Measurements from ENCODE around the gene ZMPSTE24.

The ZMPSTE24 gene

GRCh38 chr1:40303051-40303771 lies 45.2 kb downstream of the ZMPSTE24 start:
- DNase-seq (ENCODE audit: low spot score) = no peak

GRCh38 chr1:40303790-40304189 lies 45.8 kb downstream of the ZMPSTE24 start:
- no peak for DNase-seq (ENCODE audit: low spot score)

- DNase-seq (ENCODE audit: low spot score) = no peak
These were observed 47.4 kb downstream of the ZMPSTE24 start for GRCh38 chr1:40305451-40305850.

GRCh38 chr1:40305871-40306270 lies 47.8 kb downstream of the ZMPSTE24 start:
- DNase-seq (ENCODE audit: low spot score) = no peak

GRCh38 chr1:40306296-40306695 lies 48.3 kb downstream of the ZMPSTE24 start:
- DNase-seq (ENCODE audit: low spot score) = no peak

GRCh38 chr1:40307186-40307585 lies 49.1 kb downstream of the ZMPSTE24 start:
- no peak for DNase-seq (ENCODE audit: low spot score)

GRCh38 chr1:40308036-40308727 lies 50.1 kb downstream of the ZMPSTE24 start:
- no peak for DNase-seq (ENCODE audit: low spot score)

- no peak for DNase-seq (ENCODE audit: low spot score)
These were observed 51.5 kb downstream of the ZMPSTE24 start for GRCh38 chr1:40309374-40310128.

GRCh38 chr1:40310129-40310461 lies 52.1 kb downstream of the ZMPSTE24 start:
- no peak for DNase-seq (ENCODE audit: low spot score)

GRCh38 chr1:40310983-40311642 lies 53.1 kb downstream of the ZMPSTE24 start:
- no peak for DNase-seq (ENCODE audit: low spot score)

GRCh38 chr1:40311692-40312091 lies 53.7 kb downstream of the ZMPSTE24 start:
- no peak for DNase-seq (ENCODE audit: low spot score)

- DNase-seq (ENCODE audit: low spot score) = no peak
These were observed 54.5 kb downstream of the ZMPSTE24 start for GRCh38 chr1:40312238-40313205.

- DNase-seq (ENCODE audit: low spot score) = no peak
These were observed 55.4 kb downstream of the ZMPSTE24 start for GRCh38 chr1:40313329-40313957.

- DNase-seq (ENCODE audit: low spot score) = no peak
These were observed 56.1 kb downstream of the ZMPSTE24 start for GRCh38 chr1:40313958-40314720.

- DNase-seq (ENCODE audit: low spot score) = no peak
These were observed 56.7 kb downstream of the ZMPSTE24 start for GRCh38 chr1:40314721-40315238.

GRCh38 chr1:40315239-40315794 lies 57.3 kb downstream of the ZMPSTE24 start:
- DNase-seq (ENCODE audit: low spot score) = peak; percentile 81

GRCh38 chr1:40315795-40316594 lies 58.0 kb downstream of the ZMPSTE24 start:
- DNase-seq (ENCODE audit: low spot score) = peak; percentile 42
